Muscle layer of colon (tissue), 2 donors: ENCODE data around the gene LEMD1.

Experiments
- H3K27ac ChIP-seq: one replicate; pipeline ENCODE4 v1.7.0; 2013; ENCODE audit warnings: low read depth, mild to moderate bottlenecking, low read length, moderate library complexity
- H3K27me3 ChIP-seq, 2 donors: one replicate each; pipeline ENCODE4 v1.7.0; 2013; ENCODE audit warnings: low read length in 2 of 2, mild to moderate bottlenecking in 2 of 2; ENCODE audit not compliant: insufficient read depth in 2 of 2, control insufficient read depth in 1 of 2
- H3K36me3 ChIP-seq: one replicate; pipeline ENCODE4 v1.7.0; 2013; ENCODE audit warnings: mild to moderate bottlenecking, low read length; ENCODE audit not compliant: insufficient read depth
- H3K4me1 ChIP-seq: one replicate; pipeline ENCODE4 v1.7.0; 2013; ENCODE audit warnings: mild to moderate bottlenecking, low read length; ENCODE audit not compliant: insufficient read depth
- H3K4me3 ChIP-seq, 2 donors: one replicate each; pipeline ENCODE4 v1.7.0; 2013; ENCODE audit warnings: low read length in 2 of 2, low read depth in 1 of 2, mild to moderate bottlenecking in 1 of 2, moderate library complexity in 1 of 2
- H3K9ac ChIP-seq: one replicate; pipeline ENCODE4 v1.7.0; 2013; ENCODE audit warnings: low read length
- H3K9me3 ChIP-seq: one replicate; pipeline ENCODE4 v1.7.0; 2013; ENCODE audit warnings: mild to moderate bottlenecking, low read length
- donor health status: abdominal sarcoma.
- donor health status: Adenocarcinoma of cecum.

The LEMD1 gene

GRCh38 chr1:205452933-205453332, 31.1 kb upstream of the LEMD1 start:
- H3K27ac ChIP-seq, result no peak overlapping the region
- H3K4me3 ChIP-seq, result no peak overlapping the region
- no peak overlapping the region for H3K9ac ChIP-seq
- H3K27me3 ChIP-seq, result peaks cover 38 to 84% of the 10 kb centered on the region in 2 donors
- no peaks in the 10 kb centered on the region for H3K9me3 ChIP-seq
- H3K36me3 ChIP-seq, result no peaks in the 10 kb centered on the region
- no peaks in the 10 kb centered on the region for H3K4me1 ChIP-seq

DNA sequence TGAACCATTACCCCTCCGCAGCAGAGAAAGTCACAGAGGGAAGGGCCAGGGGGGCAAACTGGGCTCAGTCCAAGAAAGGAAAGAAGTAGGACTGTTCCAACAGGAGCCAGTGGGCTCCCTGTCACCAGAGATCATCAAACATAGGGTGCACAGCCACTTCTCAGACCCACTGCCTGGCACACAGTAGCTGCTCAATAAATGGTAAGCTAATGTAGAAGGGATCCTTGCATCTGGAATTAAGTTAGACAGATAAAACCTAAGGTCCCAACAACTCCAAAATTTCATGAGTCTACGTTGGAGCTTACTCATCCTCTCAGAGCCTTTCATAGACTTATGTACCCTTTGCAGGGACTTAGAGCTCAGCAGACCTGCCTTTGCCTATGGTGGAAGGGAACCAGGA, 30.5 kb upstream of the LEMD1 start:
- Histone ChIP-seq H3K36me3 (no peaks in the 10 kb centered on the region), H3K9me3 (no peaks in the 10 kb centered on the region), H3K4me3 (no peak overlapping the region), H3K27me3 (peaks cover 32 to 79% of the 10 kb centered on the region in 2 donors), H3K9ac (no peak overlapping the region), H3K4me1 (no peaks in the 10 kb centered on the region), H3K27ac (no peak overlapping the region)

GRCh38 chr1:205451759-205452164, 29.9 kb upstream of the LEMD1 start:
- H3K4me1 ChIP-seq, result no peaks in the 10 kb centered on the region
- H3K36me3 ChIP-seq, result no peaks in the 10 kb centered on the region
- H3K9me3 ChIP-seq, result no peaks in the 10 kb centered on the region
- peaks cover 32 to 75% of the 10 kb centered on the region in 2 donors for H3K27me3 ChIP-seq
- H3K4me3 ChIP-seq, result no peak overlapping the region
- no peak overlapping the region for H3K9ac ChIP-seq
- H3K27ac ChIP-seq, result no peak overlapping the region

DNA sequence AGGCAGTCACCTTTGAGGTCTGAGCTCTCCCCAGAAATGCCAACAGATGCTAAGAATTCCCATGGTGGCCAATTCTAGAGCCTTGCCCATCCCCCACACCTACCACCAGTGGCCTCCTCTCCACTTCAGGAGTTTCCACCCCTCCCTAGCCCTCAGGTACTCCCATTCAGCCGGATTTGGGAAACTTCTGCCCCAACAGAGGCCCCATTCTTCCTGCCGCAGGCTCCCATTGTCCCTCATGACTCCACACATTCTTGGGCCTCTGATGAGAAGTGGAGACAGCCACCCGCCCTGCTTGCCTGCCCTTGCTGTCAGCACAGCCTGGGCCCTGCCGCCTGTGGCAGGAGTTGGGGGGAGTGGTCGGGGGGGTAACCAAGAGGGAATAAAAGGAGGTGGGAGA, 29.3 kb upstream of the LEMD1 start:
- Histone ChIP-seq H3K27me3 (peaks cover 29 to 69% of the 10 kb centered on the region in 2 donors), H3K9ac (no peak overlapping the region), H3K4me1 (no peaks in the 10 kb centered on the region), H3K36me3 (no peaks in the 10 kb centered on the region), H3K27ac (no peak overlapping the region), H3K4me3 (no peak overlapping the region), H3K9me3 (no peaks in the 10 kb centered on the region)

DNA sequence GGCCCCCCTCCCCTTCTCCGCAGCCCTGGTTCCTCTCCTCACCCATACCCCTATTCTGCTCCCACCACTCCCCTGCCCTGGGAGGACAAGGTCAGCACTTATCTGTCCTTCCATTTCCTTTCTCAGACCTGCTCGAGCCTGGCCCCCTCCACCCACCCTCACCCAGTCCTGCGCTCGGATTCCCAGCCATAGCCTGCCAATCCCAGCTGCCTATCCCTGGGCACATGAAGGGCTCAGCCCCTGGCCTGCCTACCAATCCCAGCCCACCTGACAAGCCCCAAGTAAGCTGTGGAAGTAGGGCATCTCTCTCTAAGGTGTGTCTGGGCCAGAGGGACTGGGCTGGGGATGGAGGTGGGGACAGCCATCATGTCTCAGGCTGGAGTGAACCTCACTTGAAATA, 28.6 kb upstream of the LEMD1 start:
- Histone ChIP-seq H3K4me3 (no peak overlapping the region), H3K4me1 (peaks cover 6% of the 10 kb centered on the region), H3K27ac (no peak overlapping the region), H3K9ac (no peak overlapping the region), H3K9me3 (no peaks in the 10 kb centered on the region), H3K27me3 (peaks cover 21 to 62% of the 10 kb centered on the region in 2 donors), H3K36me3 (no peaks in the 10 kb centered on the region)

DNA sequence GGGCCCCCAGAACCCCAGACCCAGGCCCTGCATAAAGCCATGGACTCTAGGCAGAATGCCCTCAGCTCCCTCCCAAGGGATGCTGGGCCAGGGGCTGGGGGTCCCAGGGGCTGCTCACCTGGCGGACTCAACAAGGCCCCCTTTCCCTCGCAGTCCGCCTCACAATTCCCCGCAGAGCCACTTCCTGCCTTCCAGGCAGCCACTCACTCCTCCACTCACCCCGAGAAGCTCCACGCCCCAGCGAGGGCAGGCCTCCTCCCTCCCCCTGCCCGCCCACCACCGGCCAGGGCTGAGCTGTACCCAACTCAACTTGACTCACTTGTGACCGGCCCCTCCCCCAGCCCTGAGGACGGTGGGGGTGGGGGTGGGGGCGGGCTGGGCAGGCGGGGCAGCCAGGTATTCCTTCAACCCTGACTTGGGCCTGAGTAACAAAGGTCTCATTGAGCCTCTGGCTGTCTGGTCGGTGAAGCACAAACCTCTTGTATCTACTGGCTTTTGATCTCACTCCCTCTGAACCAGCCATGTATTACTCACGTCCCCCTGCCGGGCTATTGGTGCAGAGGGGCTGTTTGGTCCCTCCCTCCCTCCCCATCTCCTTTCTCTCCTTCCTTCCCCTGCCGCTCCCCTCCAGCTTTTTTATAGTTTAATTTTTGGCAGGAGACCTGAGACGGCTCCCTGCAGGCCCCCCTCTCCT, 28.0 kb upstream of the LEMD1 start:
- Histone ChIP-seq H3K27ac (no peak overlapping the region), H3K4me3 (no peak overlapping the region), H3K9me3 (no peaks in the 10 kb centered on the region), H3K27me3 (peaks cover 16 to 56% of the 10 kb centered on the region in 2 donors), H3K36me3 (no peaks in the 10 kb centered on the region), H3K9ac (no peak overlapping the region), H3K4me1 (peaks cover 6% of the 10 kb centered on the region)

- H3K9ac ChIP-seq, result no peak overlapping the region
- H3K36me3 ChIP-seq, result no peaks in the 10 kb centered on the region
- peaks cover 11 to 50% of the 10 kb centered on the region in 2 donors for H3K27me3 ChIP-seq
- H3K4me3 ChIP-seq, result no peak overlapping the region
- H3K9me3 ChIP-seq, result no peaks in the 10 kb centered on the region
- peaks cover 10% of the 10 kb centered on the region for H3K4me1 ChIP-seq
- H3K27ac ChIP-seq, result no peak overlapping the region
Observed at GRCh38 chr1:205449254-205449749, 27.4 kb upstream of the LEMD1 start.

DNA sequence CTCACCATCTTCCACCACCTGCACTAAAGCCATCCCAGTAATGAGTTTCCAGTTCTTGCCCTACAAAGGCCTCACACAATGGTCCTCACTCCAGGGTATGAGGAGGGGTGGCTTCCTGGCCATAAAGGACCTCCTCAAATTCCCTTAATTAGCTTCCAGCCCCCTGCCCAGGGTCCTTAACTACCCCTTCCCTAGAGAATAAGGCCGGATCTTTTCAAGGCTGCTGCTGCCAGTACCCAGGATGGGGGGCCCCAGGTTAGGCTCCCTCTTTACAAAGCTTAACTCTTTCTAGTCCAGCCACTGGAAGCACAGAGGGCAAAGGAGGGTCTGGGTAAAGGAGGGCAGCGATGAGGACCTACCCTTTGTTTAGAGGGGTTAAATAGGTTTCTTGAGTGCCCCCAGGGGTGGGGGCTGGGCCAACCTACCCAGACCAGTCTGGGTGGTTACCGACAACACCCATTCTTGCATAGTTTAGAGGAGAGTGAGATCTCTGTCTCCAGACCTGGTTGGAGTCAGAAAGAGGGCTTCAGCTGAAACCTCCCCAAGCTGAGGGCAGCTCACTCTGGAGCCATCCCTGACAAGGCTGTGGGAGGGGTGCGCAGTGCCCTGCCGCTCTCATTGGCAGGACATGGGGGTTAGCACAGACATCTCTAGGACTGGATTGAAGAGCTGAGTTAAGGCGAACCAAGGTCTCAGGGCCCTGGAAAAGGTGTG, 26.8 kb upstream of the LEMD1 start:
- Histone ChIP-seq H3K4me3 (no peak overlapping the region), H3K27ac (no peak overlapping the region), H3K4me1 (peaks cover 16% of the 10 kb centered on the region), H3K9ac (no peak overlapping the region), H3K27me3 (peaks cover 8 to 44% of the 10 kb centered on the region in 2 donors), H3K36me3 (no peaks in the 10 kb centered on the region), H3K9me3 (no peaks in the 10 kb centered on the region)

- no peaks in the 10 kb centered on the region for H3K9me3 ChIP-seq
- no peak overlapping the region for H3K27ac ChIP-seq
- no peaks in the 10 kb centered on the region for H3K36me3 ChIP-seq
- H3K27me3 ChIP-seq, result peaks cover 8 to 34% of the 10 kb centered on the region in 2 donors
- H3K4me1 ChIP-seq, result peaks cover 17% of the 10 kb centered on the region
- no peak overlapping the region for H3K9ac ChIP-seq
- H3K4me3 ChIP-seq, result no peak overlapping the region
Observed at GRCh38 chr1:205447457-205448341, 25.8 kb upstream of the LEMD1 start.

DNA sequence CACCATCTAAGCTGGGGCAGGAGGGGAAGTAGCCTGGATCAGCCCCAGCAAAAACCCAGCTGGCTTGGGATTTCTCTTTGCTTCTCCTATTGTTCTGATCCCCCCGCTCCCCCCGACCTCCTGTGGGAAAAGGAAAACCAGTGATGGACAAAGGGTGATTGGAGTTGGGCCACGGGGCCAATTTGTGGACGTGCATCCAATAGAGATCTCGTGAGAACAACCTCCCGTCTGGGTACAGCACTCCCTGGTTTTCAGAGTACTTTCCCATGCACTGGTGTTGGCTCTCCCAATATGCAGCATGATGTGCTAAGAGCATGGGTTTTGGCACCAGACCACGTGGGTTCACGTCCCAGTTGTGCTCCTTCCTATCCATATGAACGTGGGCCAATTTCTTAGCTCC, 25.0 kb upstream of the LEMD1 start:
- Histone ChIP-seq H3K4me3 (no peak overlapping the region), H3K27me3 (peaks cover 8 to 26% of the 10 kb centered on the region in 2 donors), H3K4me1 (peaks cover 17% of the 10 kb centered on the region), H3K9me3 (no peaks in the 10 kb centered on the region), H3K9ac (no peak overlapping the region), H3K27ac (no peak overlapping the region), H3K36me3 (no peaks in the 10 kb centered on the region)

- Histone ChIP-seq H3K36me3 (no peaks in the 10 kb centered on the region), H3K27me3 (peaks cover 0 to 13% of the 10 kb centered on the region in 2 donors), H3K9me3 (no peaks in the 10 kb centered on the region), H3K4me1 (peaks cover 21% of the 10 kb centered on the region), H3K9ac (no peak overlapping the region), H3K4me3 (peak overlapping the region in 1 of 2 donors; percentile 2), H3K27ac (peak overlapping the region; percentile 27)
Observed at GRCh38 chr1:205445646-205445935, 23.7 kb upstream of the LEMD1 start.
